Tibial nerve (tissue), 4 donors: ENCODE measurements around the gene CDH12.

Experiments used
- EP300 ChIP-seq, 2 donors: sonication (generic); formaldehyde crosslinking; IDR thresholded peaks; one replicate each; pipeline ENCODE4 v1.6.1; 2017; ENCODE audit warnings: antibody characterized with exemption in 2 of 2, mild to moderate bottlenecking in 1 of 2
- POLR2A ChIP-seq, 2 donors: fragments of 450-650 bp; IDR thresholded peaks; one replicate each; pipeline ENCODE4 v1.6.1; 2017; ENCODE audit warnings: antibody characterized with exemption in 2 of 2, mild to moderate bottlenecking in 2 of 2, moderate library complexity in 2 of 2
- TF ChIP-seq, protein P1 (sequence below), 5 experiments: fragments of 200-600 bp in 3 of 5; fragments of 450-650 bp in 2 of 5; sonication (generic) in 3 of 5; IDR thresholded peaks; one replicate each; pipeline ENCODE4 v1.5.1; 2016 to 2019; ENCODE audit warnings: antibody characterized with exemption in 5 of 5, mild to moderate bottlenecking in 3 of 5, moderate library complexity in 2 of 5

DNA sequence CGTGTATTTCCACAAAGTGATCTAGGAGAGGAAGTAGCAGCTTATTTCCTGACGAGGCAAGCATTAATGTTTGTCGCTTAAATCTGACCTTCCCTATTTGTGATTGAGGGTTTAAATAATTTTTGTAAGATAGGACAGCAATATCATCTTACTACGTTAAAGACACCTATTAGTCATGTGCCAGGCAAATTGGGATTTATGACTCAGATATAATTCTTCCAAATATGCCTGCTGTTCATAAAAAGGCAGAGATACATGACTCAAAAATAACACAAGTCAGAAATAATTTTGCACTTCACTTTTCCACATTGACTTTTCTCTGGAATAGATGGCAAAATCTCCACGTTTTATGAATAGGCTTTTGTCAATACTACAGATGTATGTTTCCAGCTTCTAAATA is 43.0 kb upstream of the CDH12 start:
- TF ChIP-seq, protein P1, sequence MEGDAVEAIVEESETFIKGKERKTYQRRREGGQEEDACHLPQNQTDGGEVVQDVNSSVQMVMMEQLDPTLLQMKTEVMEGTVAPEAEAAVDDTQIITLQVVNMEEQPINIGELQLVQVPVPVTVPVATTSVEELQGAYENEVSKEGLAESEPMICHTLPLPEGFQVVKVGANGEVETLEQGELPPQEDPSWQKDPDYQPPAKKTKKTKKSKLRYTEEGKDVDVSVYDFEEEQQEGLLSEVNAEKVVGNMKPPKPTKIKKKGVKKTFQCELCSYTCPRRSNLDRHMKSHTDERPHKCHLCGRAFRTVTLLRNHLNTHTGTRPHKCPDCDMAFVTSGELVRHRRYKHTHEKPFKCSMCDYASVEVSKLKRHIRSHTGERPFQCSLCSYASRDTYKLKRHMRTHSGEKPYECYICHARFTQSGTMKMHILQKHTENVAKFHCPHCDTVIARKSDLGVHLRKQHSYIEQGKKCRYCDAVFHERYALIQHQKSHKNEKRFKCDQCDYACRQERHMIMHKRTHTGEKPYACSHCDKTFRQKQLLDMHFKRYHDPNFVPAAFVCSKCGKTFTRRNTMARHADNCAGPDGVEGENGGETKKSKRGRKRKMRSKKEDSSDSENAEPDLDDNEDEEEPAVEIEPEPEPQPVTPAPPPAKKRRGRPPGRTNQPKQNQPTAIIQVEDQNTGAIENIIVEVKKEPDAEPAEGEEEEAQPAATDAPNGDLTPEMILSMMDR (IDR thresholded peaks at IDR 0.05): no peak
- TF ChIP-seq POLR2A (IDR thresholded peaks at IDR 0.05): no peak
- TF ChIP-seq EP300 (IDR thresholded peaks at IDR 0.05): no peak
